Measurements from ENCODE around the gene LONP1.

- TF ChIP-seq CTCF (IDR thresholded peaks at IDR 0.05) (no peak), POLR2A (IDR thresholded peaks at IDR 0.05) (no peak), EP300 (IDR thresholded peaks at IDR 0.05) (no peak)
Measured at GRCh38 chr19:5684694-5685430, 35.1 kb downstream of the LONP1 start.
